Esophagus muscularis mucosa (tissue), 4 donors: ENCODE measurements around the gene IGSF21.

Experiments
- EP300 ChIP-seq: sonication (generic); formaldehyde crosslinking; IDR thresholded peaks from one replicate; pipeline ENCODE4 v1.6.1; 2017; ENCODE audit warnings: antibody characterized with exemption
- POLR2A ChIP-seq: fragments of 450-650 bp; IDR thresholded peaks from one replicate; pipeline ENCODE4 v1.6.1; 2017; ENCODE audit warnings: antibody characterized with exemption, moderate library complexity, mild to moderate bottlenecking, low read depth
- TF ChIP-seq, protein P1 (sequence below), 3 experiments: fragments of 200-600 bp in 2 of 3; fragments of 450-650 bp in 1 of 3; sonication (generic) in 2 of 3; IDR thresholded peaks; one replicate each; pipeline ENCODE4 v1.5.1; 2017 to 2019; ENCODE audit warnings: antibody characterized with exemption in 3 of 3, mild to moderate bottlenecking in 2 of 3, moderate library complexity in 1 of 3

DNA sequence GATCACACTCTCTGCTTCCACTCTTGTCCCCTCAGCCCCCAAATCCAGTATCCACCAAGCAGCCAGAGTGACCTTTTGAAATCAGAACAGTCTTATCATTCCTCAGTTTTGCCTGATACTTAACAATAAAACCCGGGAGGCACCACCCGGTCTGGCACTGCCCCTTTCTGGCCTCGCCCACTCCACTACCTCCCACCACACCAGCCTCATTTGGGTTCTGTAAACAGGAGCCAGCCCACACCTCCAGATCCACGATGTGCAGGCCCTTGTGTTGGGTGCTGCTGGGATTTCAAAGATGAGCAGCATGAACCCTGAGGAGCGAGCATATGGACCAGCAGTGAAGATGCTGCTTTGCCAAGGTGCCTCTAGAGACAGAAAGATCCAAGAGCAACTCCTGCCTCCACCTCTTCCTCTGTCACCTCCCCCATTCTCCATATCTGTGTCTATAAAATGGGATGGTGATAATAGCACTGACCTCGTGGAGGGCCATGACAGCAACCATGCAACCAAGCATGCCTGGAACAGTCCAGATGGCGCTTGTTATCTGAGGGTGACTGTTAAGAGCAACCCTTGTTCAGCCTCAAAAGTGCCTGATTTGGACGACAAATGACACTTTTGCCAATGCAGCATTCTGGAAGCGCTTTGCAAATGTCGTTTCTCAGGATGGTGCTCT, 136.0 kb downstream of the IGSF21 start:
- TF ChIP-seq POLR2A (no peak), EP300 (no peak)
- TF ChIP-seq, protein P1, sequence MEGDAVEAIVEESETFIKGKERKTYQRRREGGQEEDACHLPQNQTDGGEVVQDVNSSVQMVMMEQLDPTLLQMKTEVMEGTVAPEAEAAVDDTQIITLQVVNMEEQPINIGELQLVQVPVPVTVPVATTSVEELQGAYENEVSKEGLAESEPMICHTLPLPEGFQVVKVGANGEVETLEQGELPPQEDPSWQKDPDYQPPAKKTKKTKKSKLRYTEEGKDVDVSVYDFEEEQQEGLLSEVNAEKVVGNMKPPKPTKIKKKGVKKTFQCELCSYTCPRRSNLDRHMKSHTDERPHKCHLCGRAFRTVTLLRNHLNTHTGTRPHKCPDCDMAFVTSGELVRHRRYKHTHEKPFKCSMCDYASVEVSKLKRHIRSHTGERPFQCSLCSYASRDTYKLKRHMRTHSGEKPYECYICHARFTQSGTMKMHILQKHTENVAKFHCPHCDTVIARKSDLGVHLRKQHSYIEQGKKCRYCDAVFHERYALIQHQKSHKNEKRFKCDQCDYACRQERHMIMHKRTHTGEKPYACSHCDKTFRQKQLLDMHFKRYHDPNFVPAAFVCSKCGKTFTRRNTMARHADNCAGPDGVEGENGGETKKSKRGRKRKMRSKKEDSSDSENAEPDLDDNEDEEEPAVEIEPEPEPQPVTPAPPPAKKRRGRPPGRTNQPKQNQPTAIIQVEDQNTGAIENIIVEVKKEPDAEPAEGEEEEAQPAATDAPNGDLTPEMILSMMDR (IDR thresholded peaks at IDR 0.05): no peak
